Omental fat pad (tissue), 4 donors: ENCODE measurements around the gene PSORS1C1. TPM values are rescaled to one million over a fixed set of nuclear protein-coding genes. Genes with fewer than 3 reads are reported as not detected.

Experiments used
- ATAC-seq: fragments of 150-250 bp; one replicate; pipeline ENCODE4 v1.9.1; 2016; ENCODE audit warnings: mild to moderate bottlenecking, moderate library complexity; ENCODE audit not compliant: low FRiP score
- DNase-seq: peaks from one replicate; pipeline ENCODE4 v3.0.0-alpha.2; 2019; ENCODE audit warnings: low spot score
- CTCF ChIP-seq, 3 donors: fragments of 450-650 bp; IDR thresholded peaks; one replicate each; pipeline ENCODE4 v1.5.1; 2016 to 2017; ENCODE audit warnings: antibody characterized with exemption in 3 of 3, mild to moderate bottlenecking in 3 of 3, moderate library complexity in 2 of 3
- total RNA-seq, 4 donors: library from RNA; depleted of rRNA; stranded (reverse); fragments of >200 nt; gene quantifications; one replicate each; pipeline ENCODE4 v1.1.0, GENCODE V29; 2016

The PSORS1C1 gene
- total RNA-seq, 4 donors from 2014 or later = 0.60 to 1.3 (median 1.3) TPM

- TF ChIP-seq CTCF (IDR thresholded peaks at IDR 0.05) = no peak
- DNase-seq = no peak
- ATAC-seq = no peak
These were observed 57.6 kb downstream of the PSORS1C1 start for GRCh38 chr6:31171931-31172905.

GRCh38 chr6:31172973-31173384 is 58.4 kb downstream of the PSORS1C1 start:
- DNase-seq (no peak), ATAC-seq (no peak)
- TF ChIP-seq CTCF (IDR thresholded peaks at IDR 0.05) = no peak

- no peak for DNase-seq
- no peak for ATAC-seq
- no peak for TF ChIP-seq CTCF (IDR thresholded peaks at IDR 0.05)
These were observed 58.8 kb downstream of the PSORS1C1 start for GRCh38 chr6:31173406-31173805.

GRCh38 chr6:31174378-31174777 is 59.8 kb downstream of the PSORS1C1 start:
- TF ChIP-seq CTCF (IDR thresholded peaks at IDR 0.05) = no peak
- DNase-seq (no peak), ATAC-seq (no peak)

- no peak for TF ChIP-seq CTCF (IDR thresholded peaks at IDR 0.05)
- no peak for DNase-seq
- ATAC-seq = no peak
These were observed 61.4 kb downstream of the PSORS1C1 start for GRCh38 chr6:31175971-31176370.

GRCh38 chr6:31178143-31179041 is 63.8 kb downstream of the PSORS1C1 start:
- ATAC-seq (no peak), DNase-seq (no peak)
- no peak for TF ChIP-seq CTCF (IDR thresholded peaks at IDR 0.05)
